ENCODE results near the gene CEP57L1.
"Not testable (repeated sequence)": the region's sequence is repeated elsewhere in the genome, so short reads cannot be mapped to it uniquely, and the experiment has no call there.

Gene CEP57L1

DNA sequence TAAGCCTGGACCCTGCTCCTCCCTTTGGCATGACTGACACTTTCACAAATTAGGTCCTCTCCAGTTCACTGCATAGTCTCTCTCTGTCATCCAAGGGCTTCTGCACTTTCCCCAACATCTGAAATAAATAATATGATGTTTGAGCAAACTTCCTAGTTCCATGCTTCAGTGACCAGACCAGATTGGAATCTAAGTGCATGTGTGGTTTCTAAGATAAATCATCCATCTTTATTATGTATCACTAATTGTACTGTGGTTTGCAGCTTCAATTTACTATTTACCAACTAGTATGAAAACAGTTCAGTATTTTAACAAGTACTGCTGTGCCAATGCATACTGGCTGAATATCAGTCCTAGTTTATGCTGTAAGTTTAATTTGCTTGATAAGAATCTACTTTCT, 19.4 kb upstream of the CEP57L1 start:
- DNase-seq = no peak

DNA sequence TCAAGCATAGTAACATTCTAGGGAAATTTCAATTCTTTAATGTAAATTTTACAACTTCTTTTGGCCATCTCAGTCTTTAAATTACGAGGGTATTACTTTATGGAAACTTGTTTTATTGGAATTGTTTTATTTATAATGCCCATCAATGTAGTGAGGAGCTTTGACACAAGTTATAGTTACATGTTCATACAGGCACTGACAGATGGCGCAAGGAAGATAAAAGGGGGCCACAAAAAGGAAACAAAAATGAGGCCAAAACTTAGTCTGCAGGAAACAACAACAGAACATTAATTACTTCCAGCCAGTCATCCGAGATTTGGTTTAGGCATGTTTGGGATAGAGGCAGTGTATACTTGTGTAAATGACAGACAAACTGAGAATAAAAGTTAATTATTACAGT, 18.9 kb upstream of the CEP57L1 start:
- DNase-seq = no peak

DNA sequence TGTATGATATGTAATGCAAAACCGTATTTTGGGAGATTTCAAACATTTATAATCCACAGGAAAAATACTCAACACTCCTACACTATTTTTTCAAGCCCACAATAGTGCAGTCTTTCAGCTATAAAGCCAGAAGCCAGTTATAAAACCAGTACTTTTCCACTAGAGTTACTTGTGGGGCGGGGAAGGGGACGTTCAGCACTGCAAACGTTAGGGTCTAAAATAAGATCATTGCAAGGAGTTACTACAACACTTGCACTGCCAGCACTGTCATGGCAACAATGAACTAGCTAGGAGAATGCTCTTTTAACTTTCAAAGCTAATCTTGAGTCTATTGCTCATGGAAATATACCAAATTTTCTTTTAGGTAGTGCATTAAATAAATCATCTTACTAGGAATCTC, 15.3 kb upstream of the CEP57L1 start:
- no peak for DNase-seq

DNA sequence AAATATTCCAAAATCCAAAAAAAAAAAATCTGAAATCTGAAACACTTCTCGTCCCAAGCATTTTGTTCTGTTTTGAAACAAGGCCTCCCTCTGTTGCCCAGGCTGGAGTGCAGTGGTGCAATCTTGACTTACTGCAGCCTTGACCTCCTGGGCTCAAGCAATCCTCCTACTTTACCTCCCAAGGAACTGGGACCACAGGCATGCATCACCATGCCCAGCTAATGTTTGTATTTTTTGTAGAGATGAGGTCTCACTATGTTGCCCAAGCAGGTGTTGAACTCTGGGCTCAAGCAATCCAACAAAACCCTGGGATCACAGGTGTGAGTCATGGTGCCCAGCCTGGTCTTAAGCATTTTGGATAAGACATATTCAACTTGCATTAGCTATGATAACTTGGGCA, 14.3 kb upstream of the CEP57L1 start:
- DNase-seq = no peak

DNA sequence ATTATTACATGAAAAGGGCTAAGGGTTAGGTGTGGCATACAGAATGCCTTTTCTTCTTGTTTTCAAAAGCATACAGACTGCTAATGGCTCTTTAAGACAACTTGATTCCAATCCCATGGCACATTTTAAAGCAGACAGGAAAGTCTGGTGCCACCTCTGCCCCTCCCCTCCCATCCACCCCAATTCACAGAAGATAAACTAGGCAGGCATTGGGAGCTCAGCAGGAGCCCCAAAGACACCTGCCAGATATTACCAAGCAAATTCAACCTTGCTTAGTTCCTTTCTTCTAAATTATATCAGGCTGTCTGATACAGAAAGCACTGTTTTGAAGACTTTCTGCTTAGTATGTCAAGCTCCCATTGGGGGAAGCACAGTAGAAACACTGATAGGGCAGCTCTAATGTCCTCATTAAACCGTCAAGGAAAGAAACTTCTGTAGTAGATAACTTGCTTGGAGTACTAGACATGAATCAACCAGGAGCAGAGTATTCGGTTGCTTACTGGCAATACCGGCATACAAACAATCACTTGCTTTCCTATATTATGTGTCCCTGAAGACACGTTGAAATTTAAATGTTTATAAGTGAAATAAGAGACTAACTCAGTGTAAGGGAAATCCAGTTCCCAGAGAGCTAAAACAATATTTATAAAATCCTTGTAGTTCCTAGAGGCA, 13.7 kb upstream of the CEP57L1 start:
- no peak for DNase-seq

DNA sequence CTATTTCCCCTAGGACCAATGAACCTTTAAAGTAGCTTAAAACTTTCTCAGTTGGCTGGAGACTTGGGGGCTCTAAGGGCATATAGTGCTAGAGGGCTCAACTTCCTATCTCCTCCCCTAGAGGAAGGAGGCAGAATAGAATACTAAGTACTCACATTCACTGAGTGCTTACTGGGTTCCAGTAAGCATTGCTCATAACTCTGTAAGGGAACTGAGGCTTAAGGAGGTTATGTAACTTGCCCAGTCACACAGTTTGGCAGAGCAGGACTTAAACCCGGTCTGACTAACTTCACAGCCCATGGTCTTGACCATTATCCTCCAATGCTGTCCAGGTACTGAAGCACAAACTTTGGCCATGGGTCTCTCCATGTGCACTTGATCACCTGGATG, 13.1 kb upstream of the CEP57L1 start:
- DNase-seq = no peak

DNA sequence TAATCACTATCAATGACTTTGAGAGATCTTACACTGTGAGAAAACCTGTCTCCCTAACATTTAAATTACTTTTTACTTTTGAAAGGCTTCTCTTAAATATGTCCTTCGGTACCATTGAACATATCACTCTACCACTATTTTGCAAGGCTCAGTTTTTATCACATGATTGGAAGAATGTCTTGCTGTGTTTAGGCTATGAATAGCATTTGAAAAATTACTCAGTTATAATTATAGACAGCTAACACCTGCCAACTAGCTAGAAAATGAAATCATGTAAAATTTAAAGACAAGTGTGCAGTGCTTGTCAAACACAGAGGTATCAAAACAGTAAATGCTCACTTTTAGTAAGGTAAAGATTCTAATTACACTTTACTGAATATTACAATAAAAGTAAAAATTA, 11.7 kb upstream of the CEP57L1 start:
- DNase-seq = no peak

DNA sequence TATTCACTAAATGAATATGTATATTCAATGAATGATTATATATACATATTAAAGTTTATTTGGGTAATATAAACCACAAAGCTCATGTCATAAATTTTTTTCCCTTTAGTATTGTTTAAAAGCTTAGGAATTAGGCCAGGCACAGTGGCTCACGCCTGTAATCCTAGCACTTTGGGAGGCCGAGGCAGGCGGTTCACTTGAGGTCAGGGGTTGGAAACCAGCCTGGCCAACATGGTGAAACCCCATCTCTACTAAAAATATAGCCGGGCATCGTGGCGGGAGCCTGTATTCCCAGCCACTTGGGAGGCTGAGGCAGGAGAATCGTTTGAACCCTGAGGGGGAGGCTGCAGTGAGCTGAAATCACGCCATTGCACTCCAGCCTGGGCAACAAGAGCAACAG, 11.2 kb upstream of the CEP57L1 start:
- not testable (repeated sequence) for DNase-seq

DNA sequence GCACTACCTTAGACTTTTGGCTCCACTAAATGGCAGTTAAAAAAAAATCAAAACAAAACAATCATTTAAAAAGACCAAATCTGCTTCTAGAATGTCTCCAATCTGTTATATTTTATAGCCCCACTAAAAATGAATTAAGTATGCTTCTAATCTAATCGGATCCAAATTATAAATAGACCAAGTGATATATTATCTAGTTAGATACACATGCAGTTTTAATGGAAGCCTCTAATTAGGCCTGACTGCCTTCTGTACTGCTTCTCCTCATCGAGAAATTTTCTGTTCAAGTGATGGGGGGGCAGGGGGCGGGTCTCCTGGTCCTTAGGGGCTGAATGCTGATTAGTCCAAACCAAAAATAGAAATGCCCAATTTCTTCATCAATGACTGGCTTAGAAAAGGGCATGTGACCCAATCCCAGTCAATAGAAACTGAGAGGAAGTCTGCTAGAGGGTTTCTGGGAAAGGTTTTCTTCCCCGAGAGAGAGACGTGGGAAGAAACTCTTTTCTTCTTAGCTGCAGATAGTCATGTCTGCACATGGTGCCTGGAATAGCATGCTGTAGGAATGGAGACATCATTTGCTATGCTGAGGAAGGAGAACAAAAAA, 7.5 kb upstream of the CEP57L1 start:
- no peak for DNase-seq

DNA sequence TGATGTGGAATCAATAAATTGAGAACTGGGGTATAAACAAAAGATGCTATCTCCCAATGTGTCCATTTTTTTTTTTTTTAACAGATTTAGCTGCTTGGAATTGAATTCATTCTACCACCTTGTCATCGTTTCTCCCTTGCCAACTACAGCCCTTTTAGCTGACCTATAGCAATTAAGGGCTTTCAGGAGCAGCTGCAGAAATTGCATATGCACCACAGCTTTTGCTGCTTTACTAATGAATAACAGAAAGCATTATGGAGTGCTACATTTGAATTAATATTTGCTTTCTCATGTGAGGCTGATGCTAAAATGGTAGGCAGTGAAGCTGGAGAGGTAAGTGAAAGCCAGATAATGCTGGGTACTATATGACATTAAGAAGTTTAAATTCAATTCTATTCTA, 6.3 kb upstream of the CEP57L1 start:
- no peak for DNase-seq

DNA sequence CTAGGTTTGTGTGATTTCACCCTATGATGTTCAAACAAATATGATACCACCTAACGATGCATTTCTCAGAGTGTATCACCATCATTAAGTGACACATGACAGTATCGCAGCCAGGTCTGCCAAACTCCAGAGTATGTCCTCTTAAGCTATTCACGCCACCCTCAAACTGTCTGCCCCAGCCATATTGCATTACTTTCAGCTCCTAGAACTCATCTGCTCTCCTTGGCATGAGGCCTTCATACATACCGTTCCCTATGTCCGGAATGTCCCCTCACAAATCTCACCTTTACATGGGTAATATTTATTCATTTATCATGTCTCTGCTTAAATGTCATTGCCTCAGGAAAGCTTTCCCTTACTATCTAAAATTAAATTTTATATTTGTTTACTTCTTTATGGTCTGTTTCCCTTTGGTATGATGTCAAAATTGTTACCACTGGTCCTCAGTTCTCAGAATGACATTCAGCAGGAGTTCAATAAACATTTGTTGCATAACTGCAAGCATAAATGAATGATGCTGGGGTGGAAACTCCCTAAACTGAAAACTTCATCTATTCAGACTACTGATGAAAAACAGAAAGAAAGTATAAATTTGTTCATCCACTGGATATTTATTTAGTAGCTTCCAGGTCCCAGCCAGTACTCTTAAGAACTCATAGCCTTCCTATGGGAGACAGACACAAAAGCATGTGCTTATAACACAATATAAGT, 3.8 kb upstream of the CEP57L1 start:
- DNase-seq = no peak

DNA sequence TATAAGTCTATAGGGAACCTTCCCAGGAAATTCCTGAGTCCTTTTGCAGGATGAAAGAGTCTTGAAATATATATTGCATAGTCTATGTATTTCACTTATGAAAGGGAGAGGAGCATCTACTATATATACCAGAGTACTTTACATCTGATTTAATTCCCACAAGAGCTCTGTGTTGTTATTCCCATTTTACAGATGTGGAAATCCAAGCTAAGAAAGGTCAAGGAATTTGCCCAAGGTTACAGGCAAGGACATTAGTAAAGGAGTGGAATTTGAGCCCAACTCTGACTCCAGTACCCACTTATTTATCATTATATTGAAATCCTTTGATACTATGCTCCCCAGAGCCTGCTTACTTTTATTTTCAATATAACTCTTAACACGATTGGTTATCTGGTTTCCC, 3.2 kb upstream of the CEP57L1 start:
- DNase-seq = no peak

DNA sequence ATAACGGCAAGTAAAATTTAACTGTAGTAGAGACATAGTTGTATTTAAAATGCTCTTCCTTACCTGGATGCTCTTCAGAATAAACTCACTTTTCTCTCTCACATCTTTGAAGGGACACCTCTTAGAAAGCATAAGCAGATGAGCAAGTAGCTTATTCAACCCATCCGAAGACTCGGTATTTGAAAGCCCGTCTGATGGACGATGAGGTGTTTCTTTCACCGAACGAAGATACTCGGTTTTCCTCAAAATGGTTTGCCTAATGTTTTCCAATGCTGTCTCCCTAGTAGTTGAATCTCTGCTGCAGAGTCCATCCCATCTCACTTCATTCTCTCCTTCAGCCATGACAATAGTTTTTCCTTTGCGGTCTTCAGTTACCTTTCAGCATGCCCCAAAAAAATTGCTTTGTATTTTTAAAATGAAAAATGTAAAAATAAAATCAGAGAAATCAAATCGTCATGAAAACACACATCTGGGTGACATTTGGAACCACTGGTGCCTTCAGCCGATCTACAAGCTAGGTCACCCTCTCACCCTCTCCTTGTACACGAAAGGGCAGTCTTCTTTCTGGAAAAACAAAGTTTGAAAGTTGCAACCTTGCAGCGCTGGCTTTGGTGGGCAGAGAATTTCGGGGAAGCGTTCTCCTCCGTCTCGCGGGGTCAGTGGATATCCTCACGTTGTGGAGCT, 1.4 kb upstream of the CEP57L1 start:
- DNase-seq = no peak

DNA sequence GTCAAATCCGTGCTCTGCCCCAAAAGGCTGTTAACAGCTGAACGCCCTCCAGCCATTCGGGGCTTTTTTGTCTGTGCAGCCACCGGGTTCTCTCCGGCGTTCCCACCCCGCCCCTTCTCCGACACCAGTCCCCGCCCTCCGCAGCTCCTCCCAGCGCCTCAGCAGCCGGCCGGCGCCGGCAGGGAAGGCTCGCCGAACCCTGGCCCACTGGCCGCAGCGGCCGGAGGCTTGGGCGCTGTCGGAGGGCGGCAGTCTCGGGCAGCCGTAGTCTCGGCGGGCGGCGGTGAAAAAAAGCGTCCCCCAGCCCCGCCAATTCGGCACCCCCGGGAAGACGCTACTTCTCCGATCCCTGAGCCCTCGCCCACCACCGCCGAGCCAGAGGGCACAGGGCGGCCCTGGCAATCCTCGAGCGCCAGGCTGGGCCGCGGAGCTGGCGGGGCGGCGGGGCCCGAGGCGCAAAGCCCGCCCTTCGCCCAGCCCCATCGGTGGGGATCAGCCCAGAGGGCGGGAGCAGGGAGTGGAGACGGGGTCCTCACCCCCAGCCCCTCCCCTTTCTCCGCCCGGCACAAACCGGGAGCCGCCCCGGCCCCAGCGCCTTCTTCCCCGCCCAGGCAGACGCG, 781 bp upstream of the CEP57L1 start, which contains the start of gene SESN1:
TSS of gene SESN1 (minus strand) at position 431 of the 620 bp plus-strand sequence. CDS start 773 bp downstream, outside the sequence.
- peak; percentile 94 for DNase-seq

DNA sequence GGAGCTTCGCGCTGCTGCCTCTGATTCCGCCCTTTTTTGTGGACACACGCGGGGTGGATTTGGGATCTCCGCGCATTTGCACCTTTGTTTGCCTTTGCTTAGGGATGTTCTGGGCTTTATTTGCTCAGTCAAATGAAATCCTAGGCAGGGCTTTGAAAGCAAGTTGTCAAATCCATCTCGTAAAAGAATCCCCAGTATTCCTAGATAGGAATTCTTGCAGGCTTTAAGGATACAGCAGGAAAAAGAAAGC, 453 bp downstream of the CEP57L1 start:
- no peak for DNase-seq

DNA sequence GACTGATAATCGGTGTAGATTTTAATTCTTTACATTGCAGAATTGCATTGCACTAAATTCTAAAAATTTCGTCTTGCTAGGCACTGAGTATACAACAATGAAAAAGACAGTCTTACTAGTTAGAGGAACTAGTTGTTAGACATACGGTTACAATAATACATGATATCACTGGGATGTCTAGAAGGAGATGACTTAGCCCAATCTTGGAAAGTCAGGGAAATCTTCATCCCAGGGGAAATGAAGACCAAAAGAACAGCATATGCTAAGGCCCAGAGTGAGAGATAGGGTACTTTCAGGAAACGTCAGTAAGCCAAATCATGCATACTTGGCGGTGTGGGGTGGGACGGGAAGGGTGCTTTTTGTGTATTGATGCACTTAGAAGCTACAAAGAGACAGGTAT, 901 bp downstream of the CEP57L1 start:
- DNase-seq = no peak

DNA sequence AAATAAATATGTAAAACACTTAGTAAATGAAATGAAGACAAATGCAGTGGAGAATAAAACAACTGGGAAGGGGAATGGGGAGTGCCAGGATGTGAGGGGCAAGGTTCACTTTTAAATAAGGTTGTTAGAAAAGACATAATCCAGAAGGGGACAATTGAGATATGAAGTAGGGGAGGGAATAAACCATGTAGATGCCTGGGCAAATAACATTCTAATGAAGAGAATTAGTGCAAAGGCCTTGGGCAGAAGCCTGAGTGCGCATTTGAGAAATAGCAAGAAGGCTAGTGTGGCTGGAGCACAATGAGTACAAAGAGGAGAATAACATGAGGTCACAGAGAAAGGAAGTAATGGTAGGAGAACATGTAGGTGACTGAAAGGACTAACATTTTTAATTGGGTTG, 2.4 kb downstream of the CEP57L1 start:
- no peak for DNase-seq

DNA sequence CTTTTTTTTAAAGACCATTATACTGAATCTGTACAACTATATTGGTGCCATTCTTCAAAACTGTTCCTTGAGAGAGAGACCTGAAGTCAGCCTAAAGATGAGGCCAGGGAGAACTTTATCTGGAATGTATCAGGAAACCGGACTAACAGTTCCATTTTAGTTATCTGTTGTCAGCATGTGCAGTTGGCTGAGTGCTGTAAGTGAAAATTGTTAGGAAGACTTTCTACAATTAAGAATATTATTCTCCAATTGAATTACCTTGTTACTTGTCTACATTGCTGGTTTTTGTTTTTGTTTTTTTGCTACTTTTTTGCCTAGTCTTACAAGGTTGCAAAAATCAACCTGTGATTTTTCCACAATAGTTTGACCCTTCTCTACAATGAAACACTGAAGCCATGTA, 7.5 kb downstream of the CEP57L1 start:
- DNase-seq = no peak

DNA sequence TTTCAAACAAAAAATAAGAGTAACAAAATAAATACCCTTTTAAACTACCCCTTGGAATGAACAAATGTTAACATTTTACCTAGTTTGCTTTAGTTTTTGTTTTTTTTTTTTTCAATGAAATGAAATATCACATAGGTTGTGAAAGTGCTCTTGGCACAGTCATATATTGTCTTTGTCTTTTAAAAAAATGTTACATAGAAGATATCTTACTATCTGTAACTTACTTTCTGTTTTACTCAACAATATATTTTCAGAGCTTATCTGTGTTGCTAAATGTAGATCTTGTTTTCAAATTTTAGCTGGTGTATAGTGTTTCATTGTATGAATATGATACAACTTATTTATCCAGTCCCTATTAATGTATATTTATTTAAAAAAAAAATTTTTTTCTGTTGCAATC, 8.6 kb downstream of the CEP57L1 start:
- DNase-seq = no peak

DNA sequence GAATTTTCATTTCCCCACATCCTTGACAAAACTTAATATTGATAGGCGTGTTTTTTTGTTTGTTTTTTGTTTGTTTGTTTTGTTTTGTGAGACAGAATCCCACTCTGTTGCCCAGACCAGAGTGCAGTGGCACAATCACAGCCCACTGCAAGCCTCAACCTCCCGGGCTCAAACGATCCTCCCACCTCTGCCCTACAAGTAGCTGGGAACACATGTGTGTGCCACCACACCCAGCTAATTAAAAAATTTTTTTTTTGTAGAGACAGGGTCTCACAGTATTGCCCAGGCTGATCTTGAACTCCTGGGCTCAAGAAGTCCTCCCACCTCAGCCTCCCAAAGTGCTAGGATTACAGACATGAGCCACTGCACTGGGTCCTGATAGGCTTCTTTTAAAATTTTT, 9.2 kb downstream of the CEP57L1 start:
- DNase-seq = no peak

DNA sequence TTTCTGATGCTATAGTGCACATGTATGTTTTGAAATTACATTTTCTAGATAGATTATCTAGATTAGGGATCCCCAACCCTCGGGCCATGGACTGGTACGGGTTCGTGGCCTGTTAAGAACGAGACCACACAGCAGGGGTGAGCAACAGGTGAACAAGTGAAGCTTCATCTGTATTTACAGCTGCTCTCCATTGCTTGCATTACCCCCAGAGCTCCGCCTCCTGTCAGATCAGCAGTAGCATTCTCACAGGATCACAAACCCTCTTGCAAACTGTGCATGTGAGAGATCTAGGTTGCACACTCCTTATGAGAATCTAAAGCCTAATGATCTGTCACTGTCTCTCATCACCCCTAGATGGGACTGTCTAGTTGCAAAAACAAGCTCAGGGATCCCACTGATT, 10.4 kb downstream of the CEP57L1 start:
- DNase-seq = no peak

DNA sequence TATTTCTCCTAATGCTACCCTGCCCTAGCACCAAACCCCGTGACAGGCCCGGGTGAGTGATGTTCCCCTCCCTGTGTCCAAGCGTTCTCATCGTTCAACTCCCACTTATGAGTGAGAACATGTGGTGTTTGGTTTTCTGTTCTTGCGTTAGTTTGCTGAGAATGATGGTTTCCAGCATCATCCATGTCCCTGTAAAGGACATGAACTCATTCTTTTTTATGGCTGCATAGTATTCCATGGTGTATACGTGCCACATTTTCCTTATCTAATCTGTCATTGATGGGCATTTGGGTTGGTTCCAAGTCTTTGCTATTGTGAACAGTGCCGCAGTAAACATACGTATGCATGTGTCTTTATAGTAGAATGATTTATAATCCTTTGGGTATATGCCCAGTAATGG, 14.4 kb downstream of the CEP57L1 start:
- DNase-seq = not testable (repeated sequence)

DNA sequence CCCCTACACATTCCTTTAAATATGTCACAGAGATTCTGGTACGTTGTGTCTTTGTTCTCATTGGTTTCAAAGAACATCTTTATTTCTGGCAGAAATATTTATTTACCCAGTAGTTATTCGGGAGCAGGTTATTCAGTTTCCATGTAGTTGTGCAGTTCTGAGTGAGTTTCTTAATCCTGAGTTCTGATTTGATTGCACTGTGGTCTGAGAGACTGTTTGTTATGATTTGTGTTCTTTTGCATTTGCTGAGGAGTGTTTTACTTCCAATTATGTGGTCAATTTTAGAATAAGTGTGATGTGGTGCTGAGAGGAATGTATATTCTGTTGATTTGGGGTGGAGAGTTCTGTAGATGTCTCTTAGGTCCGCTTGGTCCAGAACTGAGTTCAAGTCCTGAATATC, 17.4 kb downstream of the CEP57L1 start:
- DNase-seq = not testable (repeated sequence)

Measured in activated effector memory CD4-positive, alpha-beta T cell treated with anti-CD3 and anti-CD28 coated beads, Interleukin-2, amount 50 U/mL, for 16 hours (primary cell).